GM19438 (cell line): Measurements from ENCODE around the gene ITGB7.
A peak's percentile ranks its signal among the peaks of the same experiment; 100 is the strongest.

Experiments
- ATAC-seq: cut with Tn5 transposase; IDR thresholded peaks from one replicate; pipeline ENCODE4 v1.9.1; 2021; ENCODE audit warnings: low read depth; ENCODE audit not compliant: unreplicated experiment

The ITGB7 gene

GRCh38 chr12:53159195-53159839 is 47.7 kb downstream of the ITGB7 start:
- ATAC-seq, result peak; percentile 78

- ATAC-seq, result no peak
These were observed 54.7 kb downstream of the ITGB7 start for GRCh38 chr12:53152390-53152789.

- no peak for ATAC-seq
These were observed 56.0 kb downstream of the ITGB7 start for GRCh38 chr12:53151039-53151438.

- ATAC-seq, result no peak
These were observed 59.4 kb downstream of the ITGB7 start for GRCh38 chr12:53147653-53148052.

- no peak for ATAC-seq
These were observed 59.9 kb downstream of the ITGB7 start for GRCh38 chr12:53147181-53147580.

- no peak for ATAC-seq
These were observed 61.4 kb downstream of the ITGB7 start for GRCh38 chr12:53145383-53146260.

GRCh38 chr12:53143355-53143754 is 63.7 kb downstream of the ITGB7 start:
- no peak for ATAC-seq
